ENCODE measurements around the gene LYSMD2.

The LYSMD2 gene

GRCh38 chr15:51720201-51720995, 17.1 kb downstream of the LYSMD2 start:
- no peak for DNase-seq (ENCODE audit: low read depth)

GRCh38 chr15:51718746-51719145, 18.7 kb downstream of the LYSMD2 start:
- no peak for DNase-seq (ENCODE audit: low read depth)

GRCh38 chr15:51718219-51718618, 19.2 kb downstream of the LYSMD2 start:
- no peak for DNase-seq (ENCODE audit: low read depth)

- DNase-seq (ENCODE audit: low read depth): no peak
These were observed 22.5 kb downstream of the LYSMD2 start for GRCh38 chr15:51714911-51715310.

- no peak for DNase-seq (ENCODE audit: low read depth)
These were observed 23.3 kb downstream of the LYSMD2 start for GRCh38 chr15:51714162-51714561.

GRCh38 chr15:51709031-51709430, 28.4 kb downstream of the LYSMD2 start:
- no peak for DNase-seq (ENCODE audit: low read depth)

GRCh38 chr15:51708013-51708412, 29.4 kb downstream of the LYSMD2 start:
- DNase-seq (ENCODE audit: low read depth): no peak

- DNase-seq (ENCODE audit: low read depth): no peak
These were observed 30.4 kb downstream of the LYSMD2 start for GRCh38 chr15:51706926-51707608.

GRCh38 chr15:51706291-51706690, 31.2 kb downstream of the LYSMD2 start:
- DNase-seq (ENCODE audit: low read depth): no peak

- no peak for DNase-seq (ENCODE audit: low read depth)
These were observed 34.7 kb downstream of the LYSMD2 start for GRCh38 chr15:51702710-51703109.

- no peak for DNase-seq (ENCODE audit: low read depth)
These were observed 38.1 kb downstream of the LYSMD2 start for GRCh38 chr15:51699373-51699772.

GRCh38 chr15:51697163-51697562, 40.3 kb downstream of the LYSMD2 start:
- no peak for DNase-seq (ENCODE audit: low read depth)

- no peak for DNase-seq (ENCODE audit: low read depth)
These were observed 40.9 kb downstream of the LYSMD2 start for GRCh38 chr15:51696566-51696965.

GRCh38 chr15:51692154-51692553, 45.3 kb downstream of the LYSMD2 start:
- no peak for DNase-seq (ENCODE audit: low read depth)

- no peak for DNase-seq (ENCODE audit: low read depth)
These were observed 48.6 kb downstream of the LYSMD2 start for GRCh38 chr15:51688863-51689262.

GRCh38 chr15:51687565-51687964, 49.9 kb downstream of the LYSMD2 start:
- no peak for DNase-seq (ENCODE audit: low read depth)

- DNase-seq (ENCODE audit: low read depth): no peak
These were observed 56.0 kb downstream of the LYSMD2 start, which contains the start of gene SCG3 for GRCh38 chr15:51681303-51681963. Gene SCG3 (plus strand): TSS chr15:51681503. CDS start chr15:51681756, 253 bp downstream.

GRCh38 chr15:51680321-51680720, 57.1 kb downstream of the LYSMD2 start:
- DNase-seq (ENCODE audit: low read depth): no peak

- no peak for DNase-seq (ENCODE audit: low read depth)
These were observed 59.4 kb downstream of the LYSMD2 start for GRCh38 chr15:51678096-51678495.

- no peak for DNase-seq (ENCODE audit: low read depth)
These were observed 60.0 kb downstream of the LYSMD2 start for GRCh38 chr15:51677452-51677851.

GRCh38 chr15:51677021-51677420, 60.4 kb downstream of the LYSMD2 start:
- no peak for DNase-seq (ENCODE audit: low read depth)

- DNase-seq (ENCODE audit: low read depth): no peak
These were observed 62.2 kb downstream of the LYSMD2 start for GRCh38 chr15:51675234-51675633.

All from T-helper 22 cell (primary cell).